Ovary (tissue), 9 donors: ENCODE data around the gene GOLGA1. TPM values are rescaled to one million over a fixed set of nuclear protein-coding genes. Genes with fewer than 3 reads are reported as not detected.

Experiments used
- DNase-seq, 5 donors: peaks; one replicate each; pipeline ENCODE4 v3.0.0-alpha.2; 2019 to 2020
- H3K27ac ChIP-seq, 2 donors: fragments of 200-600 bp; one replicate each; pipeline versions ENCODE4 v1.5.1 to v1.8.0; 2019 to 2022
- H3K27me3 ChIP-seq: fragments of 200-600 bp; one replicate; pipeline ENCODE4 v1.8.0; 2022
- H3K36me3 ChIP-seq: fragments of 200-600 bp; sonication (generic); one replicate; pipeline ENCODE4 v1.5.1; 2019
- H3K4me1 ChIP-seq: one replicate; pipeline ENCODE4 v1.8.1; 2013; ENCODE audit warnings: mild to moderate bottlenecking, moderate library complexity; ENCODE audit not compliant: insufficient read depth
- H3K4me3 ChIP-seq: fragments of 200-600 bp; sonication (generic); one replicate; pipeline ENCODE4 v1.5.1; 2017
- H3K9me3 ChIP-seq, 2 donors: fragments of 200-600 bp in 1 of 2; sonication (generic) in 1 of 2; one replicate each; pipeline versions ENCODE4 v1.5.1 to v1.8.1; 2013 to 2019; ENCODE audit warnings: mild to moderate bottlenecking in 1 of 2, moderate library complexity in 1 of 2
- EP300 ChIP-seq: sonication (generic); formaldehyde crosslinking; IDR thresholded peaks from one replicate; pipeline ENCODE4 v1.6.1; 2017; ENCODE audit warnings: antibody characterized with exemption
- POLR2A ChIP-seq: fragments of 450-650 bp; IDR thresholded peaks from one replicate; pipeline ENCODE4 v1.6.1; 2017; ENCODE audit warnings: antibody characterized with exemption, mild to moderate bottlenecking, moderate library complexity
- WGBS, 3 donors: extraction: QIAGEN DNeasy Blood & Tissue Kit in 1 of 3; methylation state at CpG; one replicate each; pipeline versions ENCODE4 v1.1.5 to v1.1.7; 2013 to 2017; 5-methylcytosine and 5-hydroxymethylcytosine counted together
- intact Hi-C, 4 donors: fragments of 100-400 bp; cut with DNase I; formaldehyde crosslinking; loops; one replicate each; pipeline versions ENCODE4 v1.11.0 to v1.15.1; 2022 to 2023
- polyA plus RNA-seq, 2 donors: library from polyadenylated mRNA; stranded (reverse); fragments of 200-250 nt in 1 of 2; fragments of 350-450 nt in 1 of 2; fragmentation: Illumina TruSeq in 1 of 2; extraction: RNeasy Lipid Tissue Mini Kit (QIAGEN cat#74804) in 1 of 2; gene quantifications; one replicate each; pipeline ENCODE4 v1.2.3, GENCODE V29; 2013 to 2014
- total RNA-seq, 7 donors: library from RNA; depleted of rRNA in 2 of 7; stranded (reverse); fragments of >200 nt in 2 of 7; fragmentation: NEBNext Ultra II Directional in 3 of 7; extraction: Animal tissue kit (Norgen Biotek cat#: 25700) in 3 of 7; gene quantifications; one replicate each; pipeline versions ENCODE4 v1.1.0 to v1.2.4, GENCODE V29; 2016 to 2023
- TF ChIP-seq, protein P1 (sequence below), 3 donors: fragments of 450-650 bp in 2 of 3; fragments of 200-600 bp in 1 of 3; IDR thresholded peaks; one replicate each; pipeline versions ENCODE4 v1.5.1 to v1.8.0; 2016 to 2022; ENCODE audit warnings: antibody characterized with exemption in 3 of 3, mild to moderate bottlenecking in 1 of 3
- donor health status: DM: no; HTN: no; CAD: no; lungs with moderate emphysema.
- donor health status: DM: no; HTN: no; CAD: no.
- donor health status: Bipolar disorder and iron deficiency.
- donor health status: DM: yes; HTN: yes; CAD: no.
- donor health status: DM: no; HTN: no; CAD: no.
- donor health status: DM: yes; HTN: yes; CAD: no.

The GOLGA1 gene
- total and polyA plus RNA-seq, 9 donors, result 7.6 to 26.8 (median 15.4) TPM

DNA sequence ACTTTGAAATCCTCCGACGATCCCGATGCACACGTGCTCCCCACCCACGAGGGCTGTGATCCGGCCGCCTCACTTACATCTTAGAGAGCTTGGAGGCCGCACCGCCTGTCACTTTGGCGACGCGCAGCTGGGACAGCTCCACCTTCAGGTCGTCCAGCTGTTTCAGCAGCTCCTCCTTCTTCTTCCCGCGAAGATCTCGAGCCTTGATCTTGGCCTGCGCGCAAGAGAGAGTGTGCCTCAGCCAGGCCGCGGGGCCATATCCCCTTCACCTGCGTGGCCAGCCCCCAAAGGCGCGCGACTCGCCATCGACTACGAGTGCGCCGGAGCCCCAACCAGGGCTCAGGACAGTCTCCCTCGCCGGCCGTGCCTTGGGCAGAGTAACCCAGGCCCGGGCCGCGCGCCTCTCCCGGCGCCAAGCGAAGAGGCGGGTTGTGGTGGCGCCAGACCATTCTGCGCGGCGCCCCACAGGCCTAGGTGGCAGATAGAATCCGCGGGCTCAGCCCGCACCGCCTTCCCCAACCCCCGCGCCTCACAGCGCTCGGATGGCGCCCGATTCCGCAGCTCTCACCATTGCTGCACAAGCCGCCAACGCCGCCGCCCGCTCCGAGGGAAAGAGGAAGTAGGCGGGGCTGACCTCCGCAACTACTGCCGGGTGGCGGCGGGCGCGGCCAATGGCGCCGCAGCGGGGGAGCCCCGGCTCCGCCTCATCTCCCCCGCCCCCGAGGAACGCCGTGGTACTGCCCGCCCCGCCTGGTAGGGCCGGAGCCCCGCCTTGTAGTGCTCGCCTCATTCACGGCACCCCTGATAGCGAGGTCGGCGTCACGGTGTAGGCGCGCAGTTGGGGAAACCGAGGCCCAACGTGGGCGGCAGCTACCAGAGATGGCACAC is 79.3 kb downstream of the GOLGA1 start, which contains the start of the genes ARPC5L and RPL35:
Gene ARPC5L, plus strand, starts transcription at position 789 of the 888 bp plus-strand sequence. CDS start 7,161 bp downstream, outside the sequence.
Gene RPL35, minus strand, starts transcription at position 616 of the 888 bp plus-strand sequence. Its CDS starts 45 bp downstream, at position 571.
- 0% methylated on average over 64 to 92 of the region's 92 CpGs for WGBS, 3 donors
- H3K27ac ChIP-seq, result peak within 1 kb of the TSS; percentile 47 to 76
- DNase-seq, result peak; percentile 92 to 96 (median 94)
- no peaks in the 10 kb centered on the region for H3K36me3 ChIP-seq
- peak within 1 kb of the TSS; percentile 49 for H3K4me3 ChIP-seq
- intact Hi-C loops, result loop anchor here in 1 of 4 donors (10.0 kb wide), 1 partner anchor 283 kb away; the partner anchor contains the start of gene SCAI
- H3K9me3 ChIP-seq, result no peaks in the 10 kb centered on the region
- TF ChIP-seq, protein P1, sequence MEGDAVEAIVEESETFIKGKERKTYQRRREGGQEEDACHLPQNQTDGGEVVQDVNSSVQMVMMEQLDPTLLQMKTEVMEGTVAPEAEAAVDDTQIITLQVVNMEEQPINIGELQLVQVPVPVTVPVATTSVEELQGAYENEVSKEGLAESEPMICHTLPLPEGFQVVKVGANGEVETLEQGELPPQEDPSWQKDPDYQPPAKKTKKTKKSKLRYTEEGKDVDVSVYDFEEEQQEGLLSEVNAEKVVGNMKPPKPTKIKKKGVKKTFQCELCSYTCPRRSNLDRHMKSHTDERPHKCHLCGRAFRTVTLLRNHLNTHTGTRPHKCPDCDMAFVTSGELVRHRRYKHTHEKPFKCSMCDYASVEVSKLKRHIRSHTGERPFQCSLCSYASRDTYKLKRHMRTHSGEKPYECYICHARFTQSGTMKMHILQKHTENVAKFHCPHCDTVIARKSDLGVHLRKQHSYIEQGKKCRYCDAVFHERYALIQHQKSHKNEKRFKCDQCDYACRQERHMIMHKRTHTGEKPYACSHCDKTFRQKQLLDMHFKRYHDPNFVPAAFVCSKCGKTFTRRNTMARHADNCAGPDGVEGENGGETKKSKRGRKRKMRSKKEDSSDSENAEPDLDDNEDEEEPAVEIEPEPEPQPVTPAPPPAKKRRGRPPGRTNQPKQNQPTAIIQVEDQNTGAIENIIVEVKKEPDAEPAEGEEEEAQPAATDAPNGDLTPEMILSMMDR (IDR thresholded peaks at IDR 0.05), result peak in 2 of 3 donors; percentile 15 to 24
- TF ChIP-seq EP300 (no peak), POLR2A (peak; percentile 88)
- peaks cover 6% of the 10 kb centered on the region for H3K4me1 ChIP-seq
- H3K27me3 ChIP-seq, result no peaks in the 10 kb centered on the region

DNA sequence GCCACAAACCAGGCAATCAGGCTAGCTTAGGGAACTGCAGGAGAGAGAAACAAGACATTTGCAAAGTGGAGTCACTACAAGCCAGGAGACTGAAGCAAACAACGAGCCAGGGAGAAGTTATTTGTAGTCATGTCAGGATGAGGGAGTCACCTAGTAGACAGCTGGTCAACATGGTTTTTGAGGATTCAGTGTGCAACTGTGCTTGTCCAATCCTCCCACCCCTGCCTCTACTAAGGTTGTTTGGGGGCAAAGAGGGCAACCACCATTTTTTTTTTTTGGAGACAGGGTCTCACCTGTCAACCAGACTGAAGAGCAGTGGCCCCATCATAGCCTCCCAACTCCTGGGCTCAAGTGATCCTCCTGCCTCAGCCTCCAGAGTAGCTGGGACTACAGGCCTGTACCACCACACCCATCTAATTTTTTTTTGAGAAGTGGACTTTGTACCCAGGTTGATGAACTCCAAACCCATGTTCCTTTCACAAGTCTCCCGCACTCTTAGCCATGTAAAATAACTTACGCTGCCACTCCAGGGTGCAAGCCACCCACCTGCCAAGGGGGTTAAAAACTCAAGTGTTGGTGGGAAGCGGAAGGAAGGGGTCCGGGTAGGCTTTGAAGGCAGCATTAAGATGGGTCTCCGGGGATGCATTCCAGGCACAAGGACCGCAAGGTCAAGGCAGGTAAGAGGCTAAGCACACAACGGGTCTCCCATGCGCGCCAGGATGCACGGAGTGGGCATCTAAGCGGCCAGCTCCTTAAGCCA is 80.1 kb downstream of the GOLGA1 start:
- WGBS, 3 donors, result 6 to 8% (median 7%) methylated on average over 12 of the region's 12 CpGs
- H3K4me1 ChIP-seq, result peaks cover 6% of the 10 kb centered on the region
- no peaks in the 10 kb centered on the region for H3K27me3 ChIP-seq
- TF ChIP-seq POLR2A, result no peak
- TF ChIP-seq EP300, result no peak
- TF ChIP-seq, protein P1 (IDR thresholded peaks at IDR 0.05), result no peak
- no peaks in the 10 kb centered on the region for H3K36me3 ChIP-seq
- intact Hi-C loops, result loop anchor here in 1 of 4 donors (10.0 kb wide), 1 partner anchor 284 kb away; the partner anchor contains the start of gene SCAI
- peak overlapping the region; percentile 47 to 76 for H3K27ac ChIP-seq
- no peaks in the 10 kb centered on the region for H3K9me3 ChIP-seq
- DNase-seq, result no peak
- peak overlapping the region; percentile 49 for H3K4me3 ChIP-seq

DNA sequence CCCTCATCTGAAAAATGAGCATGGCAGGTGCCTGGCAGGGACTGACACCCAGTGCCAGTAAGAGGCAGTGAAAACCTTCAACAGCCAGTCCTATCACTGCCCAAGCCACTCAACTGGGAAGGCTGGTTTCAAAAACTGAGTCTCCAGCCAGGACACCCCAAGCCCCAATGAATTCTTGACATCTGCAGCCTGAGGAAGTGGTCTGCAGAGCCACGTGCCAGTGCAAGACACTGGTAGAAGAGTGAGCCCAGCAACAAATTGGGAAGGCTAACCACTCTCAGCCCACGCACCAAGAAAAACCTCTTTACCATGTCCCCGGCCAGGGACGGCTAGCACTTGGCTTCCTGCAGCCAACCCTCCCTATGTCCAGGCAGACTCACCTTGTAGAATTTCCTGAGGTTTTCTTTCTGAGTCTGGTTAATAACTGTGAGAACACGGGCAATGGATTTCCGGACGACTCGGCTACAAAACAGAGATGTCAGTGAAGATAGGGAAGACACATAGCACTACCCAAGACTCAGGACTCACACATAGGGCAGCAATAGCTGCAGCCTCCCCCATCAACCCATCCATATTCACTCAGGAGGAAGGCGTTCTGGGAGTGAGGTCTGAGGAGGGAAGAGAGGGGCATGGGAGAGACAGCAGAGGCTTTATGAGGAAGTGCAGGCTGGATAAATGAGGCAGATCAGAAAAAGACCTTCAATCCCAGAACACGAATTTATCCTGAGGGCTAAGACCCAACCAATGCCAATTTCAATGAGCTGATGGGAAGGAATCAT is 80.9 kb downstream of the GOLGA1 start:
- no peak for DNase-seq
- Histone ChIP-seq H3K4me3 (no peak overlapping the region), H3K9me3 (no peaks in the 10 kb centered on the region), H3K4me1 (peaks cover 6% of the 10 kb centered on the region), H3K36me3 (no peaks in the 10 kb centered on the region), H3K27me3 (no peaks in the 10 kb centered on the region), H3K27ac (no peak overlapping the region)
- intact Hi-C loops, result loop anchor here in 2 of 4 donors (10.0 kb wide), 2 partner anchors 245 to 285 kb away; partner anchors contain the start of gene SCAI (in 1 of the 2)
- WGBS, 3 donors, result 31 to 48% (median 45%) methylated on average over 10 of the region's 10 CpGs
- TF ChIP-seq EP300 (no peak), POLR2A (no peak)
- TF ChIP-seq, protein P1 (IDR thresholded peaks at IDR 0.05), result no peak
